GM12872 (cell line): ENCODE results near the gene TECPR2.

Source experiments
- CTCF ChIP-seq: IDR thresholded peaks from 3 replicates; pipeline ENCODE4 v1.5.1; 2011; ENCODE audit warnings: low read depth, mild to moderate bottlenecking, low read length, moderate library complexity; ENCODE audit not compliant: insufficient read depth

Gene TECPR2

GRCh38 chr14:102403028-102403427 lies 40.3 kb downstream of the TECPR2 start:
- no peak for TF ChIP-seq CTCF

DNA sequence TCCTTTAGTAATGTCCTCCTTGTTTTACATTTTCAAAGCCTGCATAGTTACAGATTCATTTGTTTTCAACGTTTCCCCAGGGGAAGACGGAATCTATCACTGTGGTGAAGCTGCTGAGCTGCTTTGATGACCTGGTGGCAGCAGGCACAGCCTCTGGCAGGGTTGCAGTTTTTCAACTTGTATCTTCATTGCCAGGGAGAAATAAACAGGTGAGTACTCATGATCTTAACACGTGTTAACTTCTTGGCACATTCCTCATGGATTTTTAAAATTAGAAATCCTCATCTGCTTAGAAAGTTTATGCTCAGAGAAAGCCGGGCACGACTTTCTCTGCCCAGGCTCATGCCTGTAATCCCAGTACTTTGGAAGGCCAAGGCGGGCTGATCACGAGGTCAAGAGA lies 44.5 kb downstream of the TECPR2 start:
- TF ChIP-seq CTCF, result no peak

GRCh38 chr14:102408724-102409123 lies 46.0 kb downstream of the TECPR2 start:
- TF ChIP-seq CTCF, result no peak

DNA sequence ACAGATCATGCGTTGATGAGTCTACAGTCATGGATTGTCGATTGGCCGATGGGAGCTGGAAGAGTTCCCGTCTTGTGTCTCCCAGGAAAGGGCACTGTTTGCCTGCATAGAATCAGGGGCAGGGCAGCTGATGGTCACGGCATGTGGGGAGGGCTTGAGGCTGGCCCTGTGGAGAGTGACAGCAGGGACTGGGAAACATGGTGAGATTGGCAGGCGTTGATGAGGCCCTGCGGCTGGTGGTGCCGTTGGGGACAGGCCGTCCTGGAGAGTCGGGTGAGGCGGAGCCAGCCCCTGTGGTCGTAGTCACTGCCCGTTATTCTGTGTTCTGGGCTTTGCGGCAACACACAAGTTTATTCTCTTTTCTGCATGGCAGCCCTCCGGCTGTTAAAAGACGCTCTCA lies 52.9 kb downstream of the TECPR2 start:
- TF ChIP-seq CTCF, result no peak

DNA sequence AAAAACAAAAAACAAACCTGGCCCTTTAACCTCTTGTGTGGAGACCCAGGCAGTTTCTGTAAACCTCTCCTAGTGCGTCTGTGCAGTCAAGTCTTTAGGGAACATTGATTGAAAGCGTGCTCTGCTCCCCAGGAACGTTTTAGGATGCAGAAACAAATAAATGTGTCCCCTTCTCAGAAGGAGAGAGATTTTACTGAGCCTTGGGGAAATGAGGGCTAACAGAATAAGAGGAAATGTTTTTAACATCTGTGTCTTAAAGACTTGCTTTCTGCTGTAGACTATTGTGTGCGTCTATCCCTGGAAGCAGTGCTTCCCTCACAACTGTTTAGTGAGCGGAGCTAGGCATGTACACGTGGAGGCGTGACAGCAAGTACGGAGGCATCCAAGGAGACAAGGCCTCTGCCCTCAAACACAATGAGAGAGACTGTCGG lies 54.3 kb downstream of the TECPR2 start:
- no peak for TF ChIP-seq CTCF

GRCh38 chr14:102417646-102418045 lies 54.9 kb downstream of the TECPR2 start:
- TF ChIP-seq CTCF, result no peak

DNA sequence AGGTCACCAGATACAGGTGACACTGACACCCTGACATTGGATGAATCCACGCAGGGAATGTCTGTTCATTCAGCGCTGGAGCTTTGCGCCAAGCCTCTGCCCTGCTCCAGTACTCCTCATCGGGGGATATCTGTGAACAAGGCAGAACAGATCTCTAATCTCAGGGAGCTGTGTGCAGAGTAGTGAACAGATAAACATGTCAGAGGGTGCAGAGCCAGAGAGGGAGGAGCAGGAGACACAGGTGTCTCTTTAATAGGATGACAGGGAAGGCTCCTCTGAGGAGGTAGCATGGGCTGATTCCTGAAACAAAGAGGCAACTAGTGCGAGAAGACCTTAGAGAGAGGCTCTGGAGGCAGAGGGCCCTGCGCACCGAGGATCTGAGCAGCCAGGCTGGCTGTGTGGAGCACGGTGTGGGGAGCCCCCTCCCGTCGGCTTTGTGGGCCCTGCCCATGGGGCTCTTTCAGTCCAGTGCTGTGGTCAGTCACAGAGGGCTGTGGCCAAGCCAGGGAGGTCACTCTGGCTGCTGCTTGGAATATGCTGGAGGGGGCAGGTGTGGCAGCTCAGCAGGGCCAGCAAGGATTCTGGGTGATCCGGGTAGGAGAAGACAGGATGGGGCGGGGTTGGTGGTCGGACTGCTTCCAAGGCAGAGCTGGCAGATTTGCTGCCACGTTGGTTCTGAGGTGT lies 55.6 kb downstream of the TECPR2 start:
- TF ChIP-seq CTCF, result no peak
